Epidermal melanocyte (primary cell): ENCODE data around the gene ALG14.
"Not testable (repeated sequence)": the region's sequence is repeated elsewhere in the genome, so short reads cannot be mapped to it uniquely, and the experiment has no call there.

Source experiments
- DNase-seq: peaks from one replicate; pipeline ENCODE4 v3.0.0; 2011; ENCODE audit warnings: low spot score; ENCODE audit not compliant: insufficient read length

The ALG14 gene

GRCh38 chr1:95088303-95088702, 15.6 kb upstream of the ALG14 start:
- no peak for DNase-seq

- peak; percentile 40 for DNase-seq
Observed at GRCh38 chr1:95086949-95087533, 14.3 kb upstream of the ALG14 start.

DNA sequence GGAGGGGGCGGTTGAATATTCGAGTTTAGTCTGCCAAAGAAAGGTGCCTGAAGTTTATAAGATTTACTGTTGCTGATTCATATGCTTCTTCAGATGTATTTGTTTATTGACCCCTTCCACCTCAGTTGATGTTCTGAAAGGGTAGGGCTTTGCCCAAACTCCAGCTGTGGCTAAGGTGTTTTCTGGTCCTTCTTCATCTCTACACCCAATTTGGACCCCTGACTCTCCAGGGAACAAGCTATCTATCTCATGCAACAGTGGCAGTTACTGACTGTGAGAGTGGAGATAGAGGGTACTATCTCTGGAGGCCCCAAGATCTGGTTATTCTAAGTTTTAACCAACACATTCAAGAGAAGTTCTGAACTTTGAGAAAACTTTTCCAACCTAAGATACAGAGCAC, 12.6 kb upstream of the ALG14 start:
- DNase-seq = no peak

GRCh38 chr1:95084317-95085176, 11.8 kb upstream of the ALG14 start:
- no peak for DNase-seq

DNA sequence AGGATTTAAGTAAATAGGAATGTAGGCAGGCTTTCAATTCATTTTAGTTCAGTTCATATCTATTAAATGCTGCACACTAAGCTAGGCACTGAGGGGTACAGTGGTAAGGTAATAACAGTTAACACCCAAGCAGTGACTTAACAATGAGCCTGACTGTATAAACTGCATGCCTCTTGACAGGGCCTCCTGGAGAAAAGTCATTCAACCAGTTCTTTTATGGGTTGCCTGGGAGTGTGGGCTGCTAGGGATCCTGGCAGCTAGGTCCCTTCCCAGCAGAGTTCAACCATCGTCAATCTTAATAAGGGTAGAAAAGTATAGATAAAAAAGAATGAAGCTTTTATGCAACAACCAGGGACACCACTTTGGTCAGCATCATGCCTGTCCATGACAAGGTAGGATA, 8.1 kb upstream of the ALG14 start:
- no peak for DNase-seq

GRCh38 chr1:95080446-95080845, 7.7 kb upstream of the ALG14 start:
- DNase-seq = no peak

- DNase-seq = no peak
Observed at GRCh38 chr1:95076034-95076433, 3.3 kb upstream of the ALG14 start.

DNA sequence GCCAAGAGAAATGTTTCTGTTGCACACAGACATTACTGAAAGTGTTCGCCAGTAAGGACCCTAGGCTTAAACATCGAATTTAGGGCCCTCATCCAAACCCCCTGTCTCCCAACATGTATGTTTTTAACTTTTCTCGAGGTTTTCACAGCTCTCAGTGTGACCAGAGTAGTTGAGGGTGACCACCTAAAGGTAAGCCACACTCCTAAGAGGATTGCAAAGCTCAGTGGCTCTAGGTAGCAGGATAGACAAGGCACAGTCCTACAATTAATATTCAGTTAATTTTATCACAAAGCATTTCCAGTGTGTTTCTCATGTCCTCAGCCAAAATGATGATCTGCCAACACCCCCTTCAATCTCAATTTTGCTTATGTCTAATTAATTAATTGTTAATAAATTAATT, 695 bp upstream of the ALG14 start:
- no peak for DNase-seq

DNA sequence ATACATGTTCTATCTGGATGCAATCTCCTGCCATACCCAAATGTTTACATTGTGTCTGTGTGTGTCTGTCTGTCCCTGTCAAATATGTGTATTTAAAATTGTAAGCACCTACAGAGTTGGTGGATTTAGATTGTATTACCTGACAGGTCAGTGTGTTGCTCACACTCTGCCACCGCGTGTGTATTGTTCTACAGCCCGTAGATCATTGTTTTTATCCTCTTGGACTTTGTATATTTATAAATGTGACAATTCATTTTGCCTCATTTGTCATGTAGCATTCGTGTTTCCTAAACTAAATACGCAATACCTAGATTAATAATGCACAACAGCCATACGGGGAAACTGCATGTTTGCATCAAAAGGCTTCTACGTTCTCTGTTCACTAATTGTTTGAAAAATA, 634 bp downstream of the ALG14 start:
- no peak for DNase-seq

DNA sequence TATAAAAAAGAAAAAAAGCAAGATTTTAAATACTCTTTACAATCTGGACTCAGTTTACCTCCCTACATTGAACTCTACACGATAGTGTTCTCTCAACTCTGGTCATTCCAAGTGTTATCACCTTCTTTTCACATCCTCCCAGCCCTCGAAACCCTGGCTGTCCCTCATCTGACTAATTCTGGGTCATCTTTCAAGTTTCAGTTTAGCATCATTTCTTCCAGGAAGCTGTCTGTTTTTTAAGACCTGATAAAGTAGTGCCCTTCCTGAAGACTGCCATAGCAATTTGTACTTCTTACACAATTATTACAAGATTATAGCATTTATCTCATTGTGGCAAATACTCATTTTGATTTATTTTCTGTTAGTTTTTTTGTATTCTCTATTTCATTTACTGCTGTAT, 1.2 kb downstream of the ALG14 start:
- no peak for DNase-seq

DNA sequence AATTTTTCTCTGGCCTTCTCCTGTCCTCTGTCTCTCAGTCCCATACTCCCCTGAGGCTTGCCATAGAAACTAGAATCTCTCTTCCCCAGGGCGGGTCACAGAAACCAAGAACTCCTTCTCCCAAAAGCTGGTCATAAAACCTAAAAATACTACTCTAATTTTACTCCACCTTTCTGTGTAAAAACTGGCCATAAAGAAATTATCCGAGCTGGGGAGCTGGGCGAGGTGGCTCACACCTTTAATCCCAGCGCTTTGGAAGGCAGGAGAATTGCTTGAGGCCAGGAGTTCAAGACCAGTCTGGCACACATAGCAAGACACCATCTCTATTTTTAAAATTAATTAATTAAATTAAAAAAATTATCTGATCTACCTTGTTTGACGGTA, 3.0 kb downstream of the ALG14 start:
- DNase-seq = no peak

- DNase-seq = no peak
Observed at GRCh38 chr1:95068956-95069709, 3.6 kb downstream of the ALG14 start.

GRCh38 chr1:95067568-95067967, 5.2 kb downstream of the ALG14 start:
- DNase-seq = no peak

DNA sequence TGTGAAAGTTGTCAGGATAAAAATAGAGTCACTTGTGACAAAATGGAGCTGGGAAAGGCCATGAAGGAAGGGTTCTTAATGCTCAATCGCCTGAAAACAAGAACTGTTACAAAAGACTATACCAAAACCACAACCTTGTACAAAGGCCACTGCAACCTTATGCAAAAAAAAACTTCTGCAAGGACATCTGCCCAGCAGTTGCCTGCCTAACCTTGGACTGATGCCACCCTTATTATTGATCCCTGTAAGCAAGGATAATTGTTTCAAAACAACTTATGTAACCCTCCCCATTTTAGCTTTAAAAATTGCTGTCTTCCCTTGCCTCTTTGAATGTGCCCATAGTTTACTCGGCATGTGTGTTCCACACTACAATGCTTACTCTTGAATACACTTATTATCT, 5.7 kb downstream of the ALG14 start:
- no peak for DNase-seq

DNA sequence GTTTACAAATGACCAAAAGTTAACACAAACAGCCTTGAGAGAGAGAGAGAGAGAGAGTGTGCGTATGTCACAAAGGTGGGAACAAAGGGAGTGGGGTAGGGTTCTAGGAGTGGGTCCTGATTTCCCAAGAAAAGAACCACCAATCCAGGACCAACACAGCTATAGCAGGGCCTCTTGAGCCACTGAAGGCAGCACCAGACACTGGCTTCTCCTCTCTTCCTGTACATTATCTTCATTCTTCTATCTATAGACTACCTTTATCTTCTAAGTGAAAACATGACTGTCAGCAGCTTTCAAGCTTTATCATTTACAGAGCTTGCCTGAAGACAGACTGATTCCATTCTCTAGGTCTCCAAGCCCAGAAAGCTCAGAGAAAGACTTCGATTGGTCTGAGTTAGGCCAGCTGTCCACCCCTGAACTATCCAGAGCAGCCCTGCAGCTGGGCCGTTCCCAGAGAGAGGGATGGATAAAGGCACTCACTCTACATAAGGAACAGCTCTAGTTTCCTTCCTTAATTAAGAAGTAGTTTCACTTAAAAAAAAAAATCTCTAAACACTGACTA, 11.2 kb downstream of the ALG14 start:
- no peak for DNase-seq

GRCh38 chr1:95058974-95059373, 13.8 kb downstream of the ALG14 start:
- DNase-seq = no peak

DNA sequence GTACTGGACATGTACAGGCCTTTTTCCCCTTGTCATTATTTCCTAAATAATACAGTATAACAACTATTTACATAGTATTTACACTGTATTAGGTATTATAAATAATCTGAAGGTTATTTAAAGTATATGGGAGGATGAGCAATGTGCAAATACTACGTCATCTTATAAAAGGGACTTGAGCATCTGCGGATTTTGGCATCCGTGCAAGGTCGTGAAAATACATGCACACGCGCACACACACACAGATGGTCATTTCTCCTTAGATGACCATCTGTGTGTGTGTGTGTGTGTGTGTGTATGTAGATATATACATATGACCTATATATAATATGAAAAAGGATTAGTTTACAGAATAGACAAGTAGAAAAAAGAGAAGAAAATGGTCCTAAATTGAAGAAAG, 15.4 kb downstream of the ALG14 start:
- DNase-seq = no peak

DNA sequence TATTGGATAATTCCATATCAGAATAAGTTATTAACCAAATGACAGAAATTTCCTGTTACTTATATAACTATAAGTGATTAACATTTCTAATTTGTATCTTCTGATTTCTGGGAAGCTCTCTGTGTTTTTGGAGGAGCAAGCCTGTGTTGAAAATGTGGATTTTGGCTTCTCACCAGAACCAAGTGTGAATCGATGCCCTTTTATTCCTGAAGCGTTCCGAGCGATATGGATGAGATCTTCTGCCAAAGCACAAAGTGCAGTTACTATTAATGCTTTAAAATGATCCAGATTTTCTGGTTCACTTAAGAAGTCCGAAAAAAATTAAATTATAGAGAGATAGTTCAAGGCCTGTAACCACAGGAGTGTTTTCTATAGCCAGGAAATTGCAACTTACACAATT, 22.8 kb downstream of the ALG14 start:
- DNase-seq = no peak

- no peak for DNase-seq
Observed at GRCh38 chr1:95048317-95048716, 24.4 kb downstream of the ALG14 start.

GRCh38 chr1:95047624-95048023, 25.1 kb downstream of the ALG14 start:
- not testable (repeated sequence) for DNase-seq

DNA sequence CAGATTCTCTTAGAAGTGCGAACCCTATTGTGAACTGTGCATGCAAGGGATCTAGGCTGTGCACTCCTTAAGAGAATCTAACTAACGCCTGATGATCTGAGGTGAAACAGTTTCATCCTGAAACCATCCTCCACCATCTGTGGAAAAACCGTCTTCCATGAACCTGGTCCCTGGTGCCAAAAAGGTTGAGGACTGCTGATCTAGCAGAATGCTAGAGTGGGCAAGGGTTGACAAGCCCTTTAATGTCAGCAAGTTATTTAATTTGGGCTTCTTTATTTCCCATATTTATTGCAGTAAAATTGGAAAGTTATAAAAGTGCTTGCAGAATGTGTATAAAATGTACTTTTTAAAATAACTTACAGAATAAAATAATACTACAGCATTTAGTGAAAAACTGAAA, 26.4 kb downstream of the ALG14 start:
- no peak for DNase-seq
